ENCODE results near the gene CEP104.
"Not testable (repeated sequence)": the region's sequence is repeated elsewhere in the genome, so short reads cannot be mapped to it uniquely, and the experiment has no call there.

The CEP104 gene

GRCh38 chr1:3825356-3825755, 31.7 kb downstream of the CEP104 start:
- DNase-seq (ENCODE audit: low read depth), result no peak

DNA sequence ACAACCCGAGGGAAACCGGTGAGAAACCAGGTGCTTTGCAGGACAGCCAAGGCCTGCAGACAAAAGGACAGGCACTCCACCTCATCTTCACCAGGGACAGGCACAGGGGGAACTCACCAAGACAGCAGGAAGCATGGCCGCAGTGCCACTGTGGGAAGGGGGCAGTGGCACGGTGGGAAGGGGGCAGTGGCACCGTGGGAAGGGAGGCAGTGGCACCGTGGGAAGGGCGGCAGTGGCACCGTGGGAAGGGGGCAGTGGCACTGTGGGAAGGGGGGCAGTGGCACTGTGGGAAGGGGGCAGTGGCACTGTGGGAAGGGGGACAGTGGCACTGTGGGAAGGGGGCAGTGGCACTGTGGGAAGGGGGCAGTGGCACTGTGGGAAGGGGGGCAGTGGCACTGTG, 32.4 kb downstream of the CEP104 start:
- DNase-seq (ENCODE audit: low read depth), result no peak

DNA sequence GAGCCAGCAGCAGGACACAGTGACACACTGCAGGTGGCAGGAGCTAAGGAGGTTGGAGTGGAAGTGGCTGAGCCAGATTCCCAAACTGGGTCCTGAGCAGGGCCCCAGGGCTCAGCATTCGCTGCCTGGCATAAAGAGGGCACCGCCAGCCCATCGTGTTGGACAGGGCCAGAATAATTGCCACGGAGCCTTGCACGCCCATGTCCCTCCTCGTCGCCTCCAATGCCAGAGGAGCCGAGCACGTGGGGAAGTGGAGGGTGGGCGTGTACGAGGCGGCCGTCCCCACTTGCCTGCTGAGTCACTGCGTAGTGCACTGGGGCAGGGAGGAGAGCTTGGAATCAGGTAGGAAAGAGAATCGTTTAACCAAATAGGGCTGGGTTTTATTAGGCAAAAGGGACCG, 34.6 kb downstream of the CEP104 start:
- no peak for DNase-seq (ENCODE audit: low read depth)

DNA sequence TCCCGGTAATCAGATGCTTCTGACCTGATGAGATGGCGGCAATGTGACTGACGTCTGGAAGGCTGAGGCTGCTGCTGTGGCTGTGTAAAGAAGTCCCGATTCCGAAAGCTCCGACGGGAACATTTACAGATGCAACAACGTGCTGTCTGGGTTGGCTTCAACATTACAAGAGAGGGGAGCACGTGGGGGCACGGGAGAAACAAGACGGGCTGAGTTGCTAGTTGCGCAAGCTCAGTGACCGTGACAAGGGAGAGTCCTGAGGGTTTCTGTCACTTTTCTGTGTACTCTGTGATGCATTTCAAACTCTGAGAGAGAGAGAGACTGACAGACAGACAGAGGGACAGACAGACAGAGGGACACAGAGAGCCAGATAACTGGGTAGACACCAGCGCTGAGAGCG, 35.1 kb downstream of the CEP104 start:
- DNase-seq (ENCODE audit: low read depth), result no peak

DNA sequence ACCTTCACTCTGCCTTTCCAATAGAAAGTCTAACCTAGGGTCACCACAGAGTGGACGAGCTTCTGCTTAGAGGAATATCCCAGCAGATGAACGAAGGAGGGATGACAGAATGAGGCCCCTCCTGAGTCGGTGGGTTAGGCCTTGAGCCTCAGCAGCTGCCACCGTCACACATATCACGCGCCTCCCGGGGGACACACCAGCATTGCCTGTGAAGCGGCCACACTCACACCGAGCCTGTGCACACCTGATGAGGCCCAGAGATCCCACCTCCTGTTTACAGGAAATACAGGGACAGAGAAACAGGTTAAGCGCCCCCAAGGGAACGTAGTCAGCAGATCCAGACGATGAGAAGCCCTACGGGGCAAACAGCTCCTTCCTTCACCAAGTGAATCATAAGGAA, 35.6 kb downstream of the CEP104 start:
- no peak for DNase-seq (ENCODE audit: low read depth)

GRCh38 chr1:3821004-3821403, 36.0 kb downstream of the CEP104 start:
- DNase-seq (ENCODE audit: low read depth), result no peak

- DNase-seq (ENCODE audit: low read depth), result no peak
Observed at GRCh38 chr1:3820316-3820715, 36.7 kb downstream of the CEP104 start.

- no peak for DNase-seq (ENCODE audit: low read depth)
Observed at GRCh38 chr1:3819771-3820200, 37.2 kb downstream of the CEP104 start.

DNA sequence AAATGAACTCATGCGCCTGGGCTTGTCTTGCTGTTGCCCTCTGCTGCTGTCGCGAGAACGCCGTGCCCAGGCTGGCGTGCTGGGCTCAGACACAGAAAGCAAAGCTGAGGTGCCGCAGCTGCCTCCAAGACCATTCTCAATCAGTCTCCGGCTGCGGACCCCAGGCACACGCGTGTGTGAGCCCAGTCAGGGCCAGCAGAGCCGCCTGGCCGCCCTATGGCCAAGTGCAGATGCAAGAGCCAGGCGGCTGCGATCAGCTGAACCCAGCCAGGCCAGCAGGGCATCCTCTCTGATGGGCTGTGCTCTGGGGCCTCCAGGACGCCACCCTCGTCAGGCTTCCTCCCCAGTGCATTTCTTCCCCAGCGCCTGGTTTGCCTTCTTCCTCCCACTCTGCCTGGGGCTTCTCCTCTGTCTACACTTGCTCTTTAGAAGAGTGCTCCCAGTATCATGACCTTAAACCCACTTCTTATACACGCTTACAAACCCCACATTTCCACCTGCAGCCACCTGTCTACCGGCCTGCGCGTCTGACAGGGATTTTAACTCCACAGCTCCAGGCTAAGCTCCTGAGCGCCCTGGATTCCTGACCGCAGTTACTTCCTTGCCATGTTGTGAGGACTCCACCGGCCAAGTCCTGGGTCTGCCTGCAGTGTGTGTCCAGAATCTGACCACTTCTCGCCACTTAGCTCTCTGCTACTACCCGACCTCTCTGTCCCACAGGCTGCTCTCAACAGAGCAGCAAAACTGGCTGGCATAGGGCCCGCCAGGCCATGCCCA, 39.0 kb downstream of the CEP104 start:
- no peak for DNase-seq (ENCODE audit: low read depth)

GRCh38 chr1:3817138-3817740, 39.8 kb downstream of the CEP104 start:
- no peak for DNase-seq (ENCODE audit: low read depth)

GRCh38 chr1:3816331-3817137, 40.5 kb downstream of the CEP104 start:
- no peak for DNase-seq (ENCODE audit: low read depth)

GRCh38 chr1:3814771-3815561, 42.0 kb downstream of the CEP104 start:
- no peak for DNase-seq (ENCODE audit: low read depth)

- no peak for DNase-seq (ENCODE audit: low read depth)
Observed at GRCh38 chr1:3814065-3814464, 42.9 kb downstream of the CEP104 start.

DNA sequence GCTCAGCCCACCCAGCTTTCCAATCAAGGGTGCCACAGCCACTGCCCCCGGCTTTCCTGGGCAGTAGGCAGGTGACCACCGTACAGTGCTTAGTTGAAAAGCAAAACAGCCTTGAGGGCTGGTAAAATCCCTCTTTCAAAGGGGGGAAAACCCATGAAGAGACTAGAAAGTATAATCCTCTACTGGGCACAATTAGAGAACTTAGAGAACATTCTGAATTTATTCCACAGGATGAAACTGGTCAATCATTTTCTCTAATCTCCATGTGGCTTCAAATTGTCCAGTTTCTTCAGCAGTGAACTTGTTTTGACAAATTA, 45.5 kb downstream of the CEP104 start:
- DNase-seq (ENCODE audit: low read depth), result no peak

DNA sequence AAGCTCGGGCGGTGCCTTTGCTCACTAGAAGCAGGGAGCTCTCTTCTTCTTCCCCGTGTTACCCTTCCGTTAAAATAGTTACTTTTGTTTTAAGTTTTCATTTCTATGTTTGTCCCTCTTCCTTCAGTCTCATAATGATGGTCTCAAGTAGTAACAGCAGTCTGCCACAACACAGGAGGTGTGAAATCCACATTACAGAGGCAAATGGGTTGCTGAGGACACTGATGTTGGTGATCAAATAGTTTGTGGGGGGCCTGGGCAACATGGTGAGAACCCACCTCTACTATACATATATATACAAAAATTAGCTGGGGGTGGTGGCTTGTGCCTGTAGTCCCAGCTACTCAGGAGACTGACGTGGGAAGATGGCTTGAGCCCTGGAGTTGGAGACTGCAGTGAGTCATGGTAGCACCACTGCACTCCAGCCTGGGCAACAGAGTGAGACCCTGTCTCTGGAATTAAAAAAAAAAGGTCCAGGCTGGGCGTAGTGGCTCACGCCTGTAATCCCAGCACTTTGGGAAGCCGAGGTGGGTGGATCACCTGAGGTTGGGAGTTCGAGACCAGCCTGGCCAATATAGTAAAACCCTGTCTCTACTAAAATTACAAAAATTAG, 46.8 kb downstream of the CEP104 start:
- not testable (repeated sequence) for DNase-seq (ENCODE audit: low read depth)

GRCh38 chr1:3809680-3810079, 47.3 kb downstream of the CEP104 start:
- no peak for DNase-seq (ENCODE audit: low read depth)

GRCh38 chr1:3807769-3808168, 49.2 kb downstream of the CEP104 start:
- no peak for DNase-seq (ENCODE audit: low read depth)

- DNase-seq (ENCODE audit: low read depth), result no peak
Observed at GRCh38 chr1:3805038-3805437, 52.0 kb downstream of the CEP104 start.

DNA sequence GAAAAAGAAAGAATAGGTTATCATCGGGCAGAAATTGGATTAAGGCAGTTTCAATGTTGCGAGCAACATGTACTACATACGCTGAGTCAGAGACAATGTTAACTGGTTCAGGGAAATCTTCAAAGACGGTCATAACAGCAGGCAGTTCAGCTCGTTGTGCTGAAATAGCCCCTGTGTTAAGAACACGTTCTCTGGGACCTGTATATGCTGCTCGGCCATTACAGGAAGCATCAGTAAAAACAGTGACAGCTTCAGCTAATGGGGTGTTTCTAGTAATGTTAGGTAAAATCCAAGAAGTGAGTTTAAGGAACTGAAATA, 52.4 kb downstream of the CEP104 start:
- DNase-seq (ENCODE audit: low read depth), result not testable (repeated sequence)

DNA sequence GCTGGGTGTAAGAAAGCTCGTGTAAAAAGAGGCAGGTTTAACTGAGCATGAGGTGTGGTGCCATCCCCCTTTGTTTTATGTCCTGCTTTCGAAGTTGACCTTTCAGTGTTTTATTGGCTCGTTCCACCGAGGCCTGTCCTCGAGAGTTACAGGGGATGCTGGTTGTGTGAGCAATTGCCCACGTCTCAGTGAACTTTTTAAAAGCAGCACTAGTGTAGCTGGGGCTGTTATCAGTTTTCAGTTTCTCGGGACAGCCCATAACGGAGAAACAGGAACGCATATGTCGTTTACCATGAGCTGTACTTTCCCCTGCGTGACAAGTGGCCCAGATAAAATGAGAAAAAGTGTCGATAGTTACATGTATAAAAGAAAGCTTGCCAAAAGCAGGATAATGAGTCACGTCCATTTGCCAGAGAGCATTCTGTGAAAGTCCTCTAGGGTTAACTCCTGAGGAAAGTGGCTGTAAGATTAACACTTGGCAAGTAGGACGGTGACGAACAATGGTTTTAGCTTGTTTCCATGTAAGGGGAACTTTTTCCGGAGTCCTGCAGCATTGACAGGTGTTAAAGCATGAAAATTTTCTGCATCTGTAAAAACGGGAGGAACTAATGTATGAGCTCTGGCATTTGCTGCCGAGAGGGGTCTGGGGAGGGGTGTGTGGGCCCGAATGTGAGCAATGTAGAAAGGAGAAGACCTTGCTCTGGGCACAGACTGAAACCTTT, 52.9 kb downstream of the CEP104 start:
- DNase-seq (ENCODE audit: low read depth), result no peak

DNA sequence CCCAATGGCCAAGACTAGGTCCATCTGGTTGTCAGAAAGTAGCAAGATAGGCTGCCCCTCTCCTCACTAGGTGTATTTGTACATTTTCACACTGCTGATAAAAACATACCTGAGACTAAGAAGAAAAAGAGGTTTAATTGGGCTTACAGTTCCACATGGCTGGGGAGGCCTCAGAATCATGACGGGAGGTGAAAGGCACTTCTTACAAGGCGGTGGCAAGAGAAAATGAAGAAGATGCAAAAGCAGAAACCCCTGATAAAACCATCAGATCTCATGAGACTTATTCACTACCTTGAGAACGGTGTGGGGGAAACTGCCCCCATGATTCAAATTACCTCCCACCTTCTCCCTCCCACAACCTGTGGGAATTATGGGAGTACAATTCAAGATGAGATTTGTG, 56.2 kb downstream of the CEP104 start:
- not testable (repeated sequence) for DNase-seq (ENCODE audit: low read depth)

Measured in stimulated activated CD8-positive, alpha-beta memory T cell treated with anti-CD3 and anti-CD28 coated beads, Interleukin-7, amount 100 ng/mL, for 24 hours (primary cell).